NCI-H2196 treated with DMSO at 0.1 percent for 48 hours (cell line): Measurements from ENCODE around the gene CPSF4.

ENCODE experiments used
- DNase-seq: peaks from one replicate; lab custom pipeline; 2025; ENCODE audit not compliant: unreplicated experiment; lab: John Stamatoyannopoulos, UW

The CPSF4 gene

DNA sequence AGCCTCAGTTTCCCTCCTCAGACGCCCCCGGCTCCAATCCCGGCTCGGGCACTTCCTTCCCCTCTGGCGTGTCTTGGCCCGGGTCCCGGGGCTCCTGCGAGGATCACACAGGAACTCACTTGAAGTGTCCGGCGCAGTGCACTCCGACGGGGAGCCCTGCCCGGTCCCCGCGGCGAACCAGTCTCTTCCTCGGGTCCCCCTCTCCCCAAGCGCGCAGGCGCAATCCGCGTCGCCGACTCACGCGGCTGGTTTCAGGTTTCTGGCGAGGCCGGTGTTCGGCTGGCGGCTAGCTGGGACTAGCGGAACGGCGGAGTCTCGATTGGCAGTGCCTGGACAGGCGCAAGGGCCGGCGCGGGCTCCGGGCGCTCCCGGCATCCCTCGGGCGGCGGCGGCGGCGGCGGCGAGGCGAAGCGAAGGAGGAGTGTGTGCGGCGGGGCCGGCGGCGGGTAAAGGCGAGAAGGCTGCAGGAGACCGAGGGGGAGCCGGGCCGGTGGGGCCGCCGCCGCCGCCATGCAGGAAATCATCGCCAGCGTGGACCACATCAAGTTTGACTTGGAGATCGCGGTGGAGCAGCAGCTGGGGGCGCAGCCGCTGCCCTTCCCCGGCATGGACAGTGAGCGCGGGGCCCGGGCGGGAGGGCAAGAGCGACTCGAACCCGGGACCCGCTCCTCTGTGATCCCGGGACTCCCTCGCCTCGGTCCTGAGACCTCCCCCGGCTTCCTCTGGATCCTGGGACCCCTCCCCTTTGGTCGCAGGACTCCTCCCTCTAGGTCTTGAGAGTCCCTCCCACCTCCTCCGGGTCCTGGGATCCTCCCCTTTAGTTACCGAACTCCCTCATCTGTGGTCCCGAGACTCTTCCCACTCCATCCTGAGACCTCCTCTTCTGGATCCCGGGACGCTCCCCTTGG, at the start of gene CPSF4, which contains the start of gene PTCD1:
TSS of gene CPSF4 (plus strand) at position 371 of the 908 bp plus-strand sequence. CDS start at position 511, 140 bp downstream.
TSS of gene PTCD1 (minus strand) at position 226 of the 908 bp plus-strand sequence. CDS start 3,556 bp downstream, outside the sequence.
- peak; percentile 94 for DNase-seq

GRCh38 chr7:99389772-99390171, 49.0 kb upstream of the CPSF4 start:
- DNase-seq = no peak

DNA sequence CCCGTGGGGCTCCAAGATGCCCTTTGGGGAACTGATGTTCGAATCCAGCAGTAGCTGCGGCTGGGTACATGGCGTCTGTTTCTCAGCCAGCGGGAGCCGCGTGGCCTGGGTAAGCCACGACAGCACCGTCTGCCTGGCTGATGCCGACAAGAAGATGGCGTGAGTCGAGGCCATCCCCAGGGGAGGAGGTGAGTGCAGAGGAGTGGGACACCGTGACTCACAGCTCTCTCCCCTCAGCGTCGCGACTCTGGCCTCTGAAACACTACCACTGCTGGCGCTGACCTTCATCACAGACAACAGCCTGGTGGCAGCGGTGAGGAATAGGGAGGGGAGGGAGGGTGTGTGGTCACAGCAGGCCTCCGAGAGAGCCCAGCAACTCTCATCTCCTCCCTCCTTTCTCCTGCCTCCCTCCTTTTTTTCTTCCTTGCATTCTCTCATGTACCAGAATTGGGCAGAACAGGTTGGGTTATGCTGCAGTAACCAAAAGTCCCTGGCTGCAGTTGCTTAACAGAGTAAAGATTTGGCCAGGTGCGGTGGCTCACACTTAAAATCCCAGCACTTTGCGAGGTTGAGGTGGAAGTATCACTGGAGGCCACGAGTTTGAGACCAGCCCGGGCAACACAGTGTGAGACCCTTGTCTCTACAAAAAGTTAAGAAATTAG, 47.7 kb upstream of the CPSF4 start:
- no peak for DNase-seq

DNA sequence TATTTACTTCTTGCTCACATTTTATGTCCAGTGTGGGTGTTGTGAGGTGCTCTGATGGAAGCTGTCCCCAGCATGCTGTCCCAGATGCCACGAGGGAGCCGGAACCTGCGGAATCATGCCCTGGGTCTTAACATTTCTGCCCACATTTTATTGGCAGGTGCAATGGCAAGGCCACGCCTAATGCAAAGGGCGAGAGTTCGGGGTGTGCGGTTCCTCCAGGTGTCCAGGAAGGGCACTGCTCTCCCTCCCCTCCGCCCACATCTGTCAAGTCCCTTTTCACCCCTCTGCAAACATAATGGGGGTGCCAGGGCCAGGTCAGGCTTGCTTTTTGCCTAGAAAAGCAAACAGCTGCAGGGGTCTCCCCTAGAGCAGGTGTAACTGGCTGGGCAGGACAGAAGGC, 46.7 kb upstream of the CPSF4 start:
- DNase-seq = no peak

DNA sequence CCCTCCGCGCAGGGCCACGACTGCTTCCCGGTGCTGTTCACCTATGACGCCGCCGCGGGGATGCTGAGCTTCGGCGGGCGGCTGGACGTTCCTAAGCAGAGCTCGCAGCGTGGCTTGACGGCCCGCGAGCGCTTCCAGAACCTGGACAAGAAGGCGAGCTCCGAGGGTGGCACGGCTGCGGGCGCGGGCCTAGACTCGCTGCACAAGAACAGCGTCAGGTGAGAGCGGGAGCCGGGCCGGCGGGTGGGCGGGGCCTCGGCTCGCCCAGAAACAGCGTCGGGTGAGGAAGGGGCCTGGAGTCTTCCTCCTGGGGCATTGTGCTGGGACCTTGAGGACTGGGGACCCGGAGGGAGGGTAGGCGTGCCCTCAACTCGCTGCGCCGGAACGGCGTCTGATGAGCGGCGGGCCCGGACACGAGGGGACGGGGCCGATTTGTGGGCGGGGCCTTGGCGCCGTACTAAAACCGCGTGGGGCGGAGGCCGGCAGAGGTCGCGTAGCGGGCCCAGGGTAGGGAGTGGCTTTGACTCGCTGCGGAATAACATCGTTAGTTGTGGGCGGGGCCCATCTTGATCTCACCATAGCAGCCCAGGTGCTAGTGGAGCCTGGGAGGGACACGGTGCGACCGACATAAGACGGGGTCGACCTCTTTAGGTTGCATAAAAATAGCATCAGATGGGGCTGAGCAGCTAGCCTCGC, 45.9 kb upstream of the CPSF4 start:
- peak; percentile 88 for DNase-seq

DNA sequence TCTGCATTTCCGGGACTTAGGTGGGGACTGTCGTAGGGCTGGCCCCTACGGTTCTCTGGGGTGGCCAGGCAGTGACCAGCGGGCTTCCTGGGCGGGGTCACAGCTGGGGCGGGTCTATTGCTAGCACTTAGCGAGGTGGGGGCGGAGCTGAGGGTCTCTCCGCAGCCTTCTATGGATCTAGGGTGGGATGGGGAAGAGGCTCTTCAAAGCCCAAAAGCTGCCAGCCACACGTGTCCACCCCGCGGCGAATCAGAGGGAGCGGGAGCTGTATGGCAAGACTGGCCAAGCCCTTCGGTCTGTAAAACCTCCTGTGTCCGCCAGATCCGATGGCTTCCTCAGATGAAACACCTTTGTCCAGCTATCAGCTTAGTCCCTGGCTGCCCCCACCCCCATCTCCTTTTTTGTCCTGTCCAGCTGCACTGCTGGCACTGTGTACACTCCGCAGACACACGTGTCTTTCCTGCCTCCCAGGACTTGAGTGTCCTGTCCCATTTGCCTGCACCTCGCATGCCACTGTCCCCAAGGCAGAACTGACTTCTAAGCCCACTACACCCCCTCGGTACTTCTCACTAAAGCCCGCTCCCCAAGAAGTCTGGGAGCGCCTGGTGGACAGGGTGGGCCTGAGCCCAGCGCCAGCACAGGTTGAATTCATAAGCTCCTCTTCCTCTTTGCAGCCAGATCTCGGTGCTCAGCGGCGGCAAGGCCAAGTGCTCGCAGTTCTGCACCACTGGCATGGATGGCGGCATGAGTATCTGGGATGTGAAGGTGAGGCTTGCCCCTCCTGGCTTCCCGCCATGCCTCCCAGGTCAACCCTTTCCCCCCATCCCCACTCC, 45.2 kb upstream of the CPSF4 start:
- DNase-seq = peak; percentile 87

DNA sequence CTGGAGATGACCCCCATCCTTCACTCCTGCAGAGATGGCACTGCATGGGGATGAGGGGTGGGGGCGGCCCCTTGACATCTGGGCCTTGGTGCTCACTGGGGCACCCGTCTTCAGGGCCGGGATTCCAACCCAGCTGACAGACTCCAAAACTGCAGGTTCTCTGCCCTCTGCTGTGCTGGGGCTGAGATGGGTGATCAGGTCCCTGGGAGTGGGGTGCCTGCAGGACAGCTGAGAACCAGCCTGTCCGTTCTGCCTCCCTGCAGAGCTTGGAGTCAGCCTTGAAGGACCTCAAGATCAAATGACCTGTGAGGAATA, 44.6 kb upstream of the CPSF4 start:
- no peak for DNase-seq

- no peak for DNase-seq
Measured at GRCh38 chr7:99395616-99396327, 43.0 kb upstream of the CPSF4 start.

DNA sequence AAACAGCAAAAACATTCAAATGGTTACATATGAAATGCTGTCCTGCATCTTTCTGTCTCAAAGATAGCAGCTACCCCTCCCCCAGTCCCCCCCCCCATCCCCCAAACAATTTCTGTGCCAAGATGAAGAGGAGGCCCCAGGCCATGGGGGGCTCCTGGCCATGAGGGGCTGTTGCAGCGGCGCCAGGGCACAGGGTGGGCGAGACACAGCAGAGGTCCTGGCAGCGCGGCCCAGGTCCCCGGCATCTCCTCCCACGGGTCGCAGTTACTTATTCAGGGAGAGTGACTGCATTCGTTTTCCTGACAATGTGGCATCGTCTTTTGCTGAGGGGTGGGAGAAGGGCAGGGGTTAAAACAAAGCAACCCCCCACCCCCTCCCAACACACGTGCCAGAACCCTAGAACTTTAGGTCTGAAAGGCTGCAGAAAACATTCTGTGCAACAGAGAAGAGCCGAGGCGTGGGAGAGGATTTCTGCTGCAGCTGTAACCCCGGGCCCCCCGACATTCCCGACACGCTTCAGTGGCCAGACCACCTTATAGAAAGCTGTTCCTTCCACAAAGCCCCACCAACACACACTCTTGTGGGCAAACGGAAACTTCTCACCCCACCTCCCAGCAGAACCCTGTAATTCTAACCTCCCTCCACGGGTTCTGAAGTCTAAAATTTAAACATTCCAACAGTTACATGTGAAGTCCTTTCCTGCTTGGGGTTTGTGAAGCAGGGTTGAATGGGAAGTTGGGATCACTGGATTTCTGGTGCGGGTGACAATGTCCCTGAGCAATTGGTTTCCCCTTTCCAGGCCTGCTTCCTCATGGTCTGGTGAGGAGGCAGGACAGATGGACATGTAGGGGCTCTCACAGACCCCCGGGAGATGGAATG, 42.1 kb upstream of the CPSF4 start:
- DNase-seq = no peak

- DNase-seq = no peak
Measured at GRCh38 chr7:99397297-99397983, 41.3 kb upstream of the CPSF4 start.

DNA sequence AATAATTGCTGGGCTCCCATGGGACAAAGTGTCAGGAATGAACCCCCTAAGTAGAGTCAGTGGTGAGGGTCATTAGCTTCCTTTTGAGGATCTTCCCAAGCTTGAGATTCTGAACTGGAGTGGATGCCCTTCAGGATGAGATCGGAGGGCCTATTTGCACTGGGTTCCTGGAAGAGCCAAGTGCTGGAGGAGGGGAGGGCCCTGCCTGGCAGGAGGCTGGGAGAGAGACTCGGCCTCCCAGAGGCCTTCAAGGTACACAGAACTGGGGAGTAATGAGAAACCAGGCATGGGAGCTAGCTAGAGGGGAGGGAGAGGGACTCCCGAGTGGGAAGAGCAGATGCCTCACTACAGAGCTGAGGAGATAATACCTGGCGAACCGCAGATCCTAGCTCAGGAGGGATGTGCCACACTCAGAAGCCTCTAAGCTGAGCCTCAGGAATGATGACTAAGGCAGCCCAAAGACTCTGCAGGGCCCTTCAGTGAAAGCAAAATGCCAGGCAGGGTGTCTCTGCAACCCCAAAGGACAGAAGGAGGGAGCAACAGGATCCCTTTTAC, 39.8 kb upstream of the CPSF4 start:
- no peak for DNase-seq

GRCh38 chr7:99399597-99399996, 39.1 kb upstream of the CPSF4 start:
- no peak for DNase-seq

DNA sequence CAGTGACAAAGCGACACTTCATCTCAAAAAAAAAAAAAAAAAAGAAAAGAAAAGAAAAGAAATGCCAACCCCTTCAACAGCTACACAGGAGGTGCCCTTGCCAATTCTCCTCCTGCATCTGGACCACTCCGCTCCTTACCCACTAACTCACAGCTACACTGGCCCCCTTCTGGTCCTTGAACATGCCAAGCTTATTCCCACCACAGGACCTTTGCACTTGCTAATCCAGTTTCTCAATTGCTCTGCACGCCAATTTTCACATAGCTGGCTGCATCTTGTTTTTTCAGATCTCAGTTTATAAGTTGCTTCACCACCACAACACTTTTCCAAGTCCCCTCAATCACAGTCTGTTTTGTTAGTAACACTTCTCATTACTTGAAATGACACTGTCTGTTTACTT, 35.9 kb upstream of the CPSF4 start:
- no peak for DNase-seq

DNA sequence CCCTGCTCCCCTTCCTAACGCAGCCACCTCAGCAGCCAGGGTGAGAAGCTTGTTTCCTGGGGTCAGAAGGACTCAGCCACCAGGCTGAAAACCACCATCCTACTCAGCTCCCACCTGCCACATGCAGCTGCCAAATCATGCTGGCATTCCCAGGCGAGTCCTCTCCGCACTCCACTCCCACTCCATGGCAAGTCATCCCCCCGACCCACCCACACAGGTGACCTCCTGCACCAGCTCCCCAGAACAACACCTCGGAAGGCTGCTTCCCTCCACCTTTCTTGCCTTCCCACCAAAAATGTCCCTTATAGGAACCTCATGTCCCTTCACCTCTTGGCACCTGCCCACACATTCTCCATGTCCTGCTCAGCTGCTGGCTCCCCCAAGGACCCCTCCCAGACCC, 35.0 kb upstream of the CPSF4 start:
- no peak for DNase-seq

DNA sequence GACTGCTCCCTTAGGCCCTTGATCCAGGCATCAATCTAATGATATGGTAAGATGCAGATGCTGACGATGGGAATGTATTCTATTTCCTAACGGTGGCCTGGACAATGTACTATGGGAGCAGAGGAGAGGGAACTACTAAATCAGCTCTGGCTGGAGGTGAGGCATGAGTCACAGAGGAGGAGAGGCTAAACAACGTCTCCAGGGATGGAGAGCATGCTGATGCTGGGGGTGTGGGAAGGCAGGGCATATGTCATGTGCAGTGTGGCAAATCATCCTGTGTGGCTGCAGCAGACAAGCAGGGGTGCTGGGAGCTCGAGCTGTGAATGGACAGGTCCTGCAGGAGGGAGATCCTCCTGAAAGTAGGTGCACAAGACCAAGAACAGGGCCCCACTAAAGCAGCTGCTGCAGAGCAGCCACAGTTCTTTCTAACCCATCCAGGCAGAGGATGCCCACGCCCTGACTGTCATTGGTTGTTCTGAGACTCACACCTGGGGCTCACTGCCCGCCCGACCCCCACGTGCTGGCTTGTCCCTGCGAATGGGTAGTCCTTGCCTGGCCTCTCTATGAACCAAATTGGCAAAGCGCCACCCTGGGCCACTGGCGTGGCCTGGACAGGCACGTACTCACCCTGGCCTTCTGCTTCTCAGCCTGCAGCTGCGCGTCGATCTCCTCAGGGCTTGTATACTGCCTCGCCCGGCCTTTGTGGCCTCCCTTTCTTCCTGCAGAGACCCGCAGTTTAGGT, 34.3 kb upstream of the CPSF4 start:
- no peak for DNase-seq

DNA sequence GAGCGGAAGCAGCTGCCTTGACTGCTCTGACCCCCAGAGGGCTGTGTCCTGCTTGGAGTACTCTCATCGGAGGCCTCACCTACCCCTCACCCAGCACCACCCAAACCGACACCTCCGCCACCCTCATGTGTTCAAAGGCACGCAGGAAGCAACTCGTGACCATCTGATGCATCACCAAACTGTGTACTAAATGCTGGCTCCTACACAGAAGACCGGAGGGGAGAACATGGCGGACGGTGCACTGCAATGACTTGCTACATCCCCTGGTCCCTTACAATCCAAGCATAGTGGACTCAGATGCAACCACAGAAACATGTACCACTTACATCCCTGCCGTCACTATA, 33.8 kb upstream of the CPSF4 start:
- DNase-seq = no peak

DNA sequence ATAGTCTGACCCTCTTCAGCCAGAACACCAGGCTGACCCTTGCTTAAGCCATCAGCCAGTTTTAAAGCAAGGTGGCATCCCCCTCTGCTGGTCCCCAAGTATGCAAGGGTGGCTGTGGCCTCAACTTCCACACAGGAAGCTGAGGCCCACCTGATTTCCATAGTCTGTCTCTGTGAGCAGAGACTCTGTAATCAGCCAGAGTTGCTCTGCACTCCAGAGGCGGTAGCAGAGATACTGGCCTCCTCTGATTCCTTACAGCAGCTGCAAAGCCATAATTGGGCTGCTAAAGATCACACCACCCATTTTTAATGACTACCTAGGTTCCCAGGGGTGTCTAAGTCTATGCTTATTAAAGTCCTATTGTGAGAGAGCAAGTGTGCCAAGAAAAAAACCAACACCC, 32.2 kb upstream of the CPSF4 start:
- DNase-seq = no peak

GRCh38 chr7:99407872-99408378, 30.8 kb upstream of the CPSF4 start:
- no peak for DNase-seq
